Peyer's patch (tissue), 4 donors: Measurements from ENCODE around the gene SUCLG2. TPM values are rescaled to one million over a fixed set of nuclear protein-coding genes. Genes with fewer than 3 reads are reported as not detected.

ENCODE experiments used
- DNase-seq, 3 donors: peaks; one replicate each; pipeline ENCODE4 v3.0.0-alpha.2; 2017 to 2019
- H3K27ac ChIP-seq, 4 donors: fragments of 200-600 bp; sonication (generic); one replicate each; pipeline ENCODE4 v1.5.1; 2016 to 2019
- H3K27me3 ChIP-seq, 2 donors: fragments of 200-600 bp; sonication (generic); one replicate each; pipeline ENCODE4 v1.5.1; 2019
- H3K36me3 ChIP-seq, 3 donors: fragments of 200-600 bp; sonication (generic); one replicate each; pipeline ENCODE4 v1.5.1; 2016 to 2019
- H3K4me1 ChIP-seq, 4 donors: fragments of 200-600 bp; sonication (generic); one replicate each; pipeline ENCODE4 v1.5.1; 2016 to 2019
- H3K4me3 ChIP-seq, 4 donors: fragments of 200-600 bp; sonication (generic); 1 replicate in 3 of 4; 2 replicates in 1 of 4; pipeline ENCODE4 v1.5.1; 2016 to 2019; ENCODE audit warnings: mild to moderate bottlenecking in 1 of 4
- H3K9me3 ChIP-seq, 4 donors: fragments of 200-600 bp; sonication (generic); one replicate each; pipeline ENCODE4 v1.5.1; 2016 to 2019; ENCODE audit warnings: mild to moderate bottlenecking in 1 of 4
- CTCF ChIP-seq, 6 experiments: fragments of 450-650 bp in 4 of 6; fragments of 200-600 bp in 2 of 6; sonication (generic) in 1 of 6; IDR thresholded peaks; one replicate each; pipeline ENCODE4 v1.5.1; 2017 to 2019; ENCODE audit warnings: antibody characterized with exemption in 6 of 6, mild to moderate bottlenecking in 3 of 6, moderate library complexity in 1 of 6
- POLR2A ChIP-seq, 2 donors: fragments of 450-650 bp; IDR thresholded peaks; one replicate each; pipeline ENCODE4 v1.5.1; 2017; ENCODE audit warnings: antibody characterized with exemption in 2 of 2, mild to moderate bottlenecking in 2 of 2, moderate library complexity in 2 of 2
- total RNA-seq, 4 donors: library from RNA; depleted of rRNA; stranded (reverse); fragments of >200 nt; gene quantifications; one replicate each; pipeline ENCODE4 v1.1.0, GENCODE V29; 2016

The SUCLG2 gene
- total RNA-seq, 4 donors from 2014 or later = 99.0 to 116 (median 103) TPM

- Histone ChIP-seq H3K4me1 (no peaks in the 10 kb centered on the region), H3K27me3 (no peaks in the 10 kb centered on the region), H3K36me3 (no peaks in the 10 kb centered on the region), H3K27ac (no peak overlapping the region), H3K9me3 (no peaks in the 10 kb centered on the region), H3K4me3 (no peak overlapping the region)
- DNase-seq = no peak
- no peak for TF ChIP-seq CTCF (IDR thresholded peaks at IDR 0.05)
- no peak for TF ChIP-seq POLR2A (IDR thresholded peaks at IDR 0.05)
Observed at GRCh38 chr3:67683522-67683921, 29.1 kb upstream of the SUCLG2 start.

- Histone ChIP-seq H3K9me3 (no peaks in the 10 kb centered on the region), H3K4me1 (no peaks in the 10 kb centered on the region), H3K27me3 (no peaks in the 10 kb centered on the region), H3K27ac (no peak overlapping the region), H3K4me3 (no peak overlapping the region), H3K36me3 (no peaks in the 10 kb centered on the region)
- no peak for TF ChIP-seq CTCF (IDR thresholded peaks at IDR 0.05)
- TF ChIP-seq POLR2A (IDR thresholded peaks at IDR 0.05) = no peak
- DNase-seq = no peak
Observed at GRCh38 chr3:67678665-67679064, 24.3 kb upstream of the SUCLG2 start.

- no peak overlapping the region for H3K4me3 ChIP-seq
- no peaks in the 10 kb centered on the region for H3K4me1 ChIP-seq
- no peaks in the 10 kb centered on the region for H3K27me3 ChIP-seq
- TF ChIP-seq CTCF (IDR thresholded peaks at IDR 0.05) (no peak), POLR2A (IDR thresholded peaks at IDR 0.05) (no peak)
- no peaks in the 10 kb centered on the region for H3K9me3 ChIP-seq
- H3K36me3 ChIP-seq = no peaks in the 10 kb centered on the region
- DNase-seq = no peak
- no peak overlapping the region for H3K27ac ChIP-seq
Observed at GRCh38 chr3:67674055-67674454, 19.6 kb upstream of the SUCLG2 start.

GRCh38 chr3:67662733-67663132, 8.3 kb upstream of the SUCLG2 start:
- Histone ChIP-seq H3K27ac (no peak overlapping the region), H3K9me3 (no peaks in the 10 kb centered on the region), H3K27me3 (no peaks in the 10 kb centered on the region), H3K4me3 (no peak overlapping the region), H3K36me3 (no peaks in the 10 kb centered on the region), H3K4me1 (peaks cover 0 to 3% (median 0%) of the 10 kb centered on the region in 4 donors)
- TF ChIP-seq CTCF (IDR thresholded peaks at IDR 0.05) = no peak
- DNase-seq = no peak

GRCh38 chr3:67661089-67661488, 6.7 kb upstream of the SUCLG2 start:
- Histone ChIP-seq H3K4me1 (peaks cover 0 to 7% (median 0%) of the 10 kb centered on the region in 4 donors), H3K9me3 (no peaks in the 10 kb centered on the region), H3K36me3 (no peaks in the 10 kb centered on the region), H3K27ac (no peak overlapping the region), H3K4me3 (no peak overlapping the region), H3K27me3 (no peaks in the 10 kb centered on the region)
- no peak for DNase-seq
- no peak for TF ChIP-seq POLR2A (IDR thresholded peaks at IDR 0.05)
- TF ChIP-seq CTCF (IDR thresholded peaks at IDR 0.05) = no peak

GRCh38 chr3:67657192-67657591, 2.8 kb upstream of the SUCLG2 start:
- H3K4me1 ChIP-seq = peaks cover 0 to 15% (median 5%) of the 10 kb centered on the region in 4 donors
- no peak overlapping the region for H3K4me3 ChIP-seq
- H3K9me3 ChIP-seq = no peaks in the 10 kb centered on the region
- H3K36me3 ChIP-seq = no peaks in the 10 kb centered on the region
- DNase-seq = no peak
- H3K27me3 ChIP-seq = no peaks in the 10 kb centered on the region
- TF ChIP-seq CTCF (IDR thresholded peaks at IDR 0.05) (no peak), POLR2A (IDR thresholded peaks at IDR 0.05) (no peak)
- no peak overlapping the region for H3K27ac ChIP-seq
